Suppressor macrophage (primary cell): ENCODE results near the gene OMP.
A peak's percentile ranks its signal among the peaks of the same experiment; 100 is the strongest.

Experiments used
- DNase-seq, 4 experiments: peaks; one replicate each; pipeline ENCODE4 v3.0.0-alpha.2; 2020 to 2022

OMP gene

GRCh38 chr11:77124488-77124887, 21.8 kb downstream of the OMP start:
- no peak for DNase-seq

- no peak for DNase-seq
Observed at GRCh38 chr11:77125191-77125590, 22.6 kb downstream of the OMP start.

DNA sequence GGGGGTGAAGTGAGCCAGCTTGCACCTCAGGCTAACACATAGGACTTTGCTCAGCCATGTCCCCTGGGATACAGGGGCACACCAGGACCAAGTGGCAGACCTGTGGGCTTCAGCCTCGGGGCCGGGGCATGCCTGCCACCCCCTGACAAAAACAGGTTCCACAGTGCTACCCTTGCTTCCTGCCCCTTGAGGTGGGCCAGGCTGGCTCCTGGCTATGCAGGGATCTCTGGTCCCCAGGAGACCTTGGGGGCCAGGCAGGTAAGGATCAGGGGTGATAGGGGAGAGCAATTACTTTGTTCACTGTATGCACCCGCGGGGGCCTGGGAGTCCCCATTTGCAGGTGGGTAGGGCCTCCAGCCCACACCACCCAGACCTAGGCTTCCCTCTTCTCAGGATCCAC, 23.1 kb downstream of the OMP start:
- no peak for DNase-seq

- DNase-seq = no peak
Observed at GRCh38 chr11:77126156-77126775, 23.6 kb downstream of the OMP start.

DNA sequence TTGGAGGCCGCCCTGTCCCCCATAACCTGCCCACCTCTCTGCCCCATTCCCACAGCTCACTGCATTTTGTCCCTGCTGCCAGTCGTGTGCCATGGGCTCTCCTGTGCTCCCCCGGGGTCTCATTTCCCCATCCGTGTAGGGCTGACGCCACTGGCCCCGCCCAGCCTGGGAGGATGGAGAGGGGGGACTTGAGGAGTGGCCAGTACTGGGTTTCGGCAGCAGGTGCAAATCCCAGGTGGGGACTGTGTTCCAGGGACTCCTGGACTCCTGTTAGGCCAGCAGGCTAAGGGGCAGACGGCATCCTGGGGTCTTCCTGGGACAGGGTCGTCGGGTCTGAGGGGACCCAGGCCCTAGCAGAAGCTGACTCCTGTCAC, 24.2 kb downstream of the OMP start:
- no peak for DNase-seq

- peak; percentile 50 to 71 (median 61) for DNase-seq
Observed at GRCh38 chr11:77127235-77127911, 24.7 kb downstream of the OMP start.

DNA sequence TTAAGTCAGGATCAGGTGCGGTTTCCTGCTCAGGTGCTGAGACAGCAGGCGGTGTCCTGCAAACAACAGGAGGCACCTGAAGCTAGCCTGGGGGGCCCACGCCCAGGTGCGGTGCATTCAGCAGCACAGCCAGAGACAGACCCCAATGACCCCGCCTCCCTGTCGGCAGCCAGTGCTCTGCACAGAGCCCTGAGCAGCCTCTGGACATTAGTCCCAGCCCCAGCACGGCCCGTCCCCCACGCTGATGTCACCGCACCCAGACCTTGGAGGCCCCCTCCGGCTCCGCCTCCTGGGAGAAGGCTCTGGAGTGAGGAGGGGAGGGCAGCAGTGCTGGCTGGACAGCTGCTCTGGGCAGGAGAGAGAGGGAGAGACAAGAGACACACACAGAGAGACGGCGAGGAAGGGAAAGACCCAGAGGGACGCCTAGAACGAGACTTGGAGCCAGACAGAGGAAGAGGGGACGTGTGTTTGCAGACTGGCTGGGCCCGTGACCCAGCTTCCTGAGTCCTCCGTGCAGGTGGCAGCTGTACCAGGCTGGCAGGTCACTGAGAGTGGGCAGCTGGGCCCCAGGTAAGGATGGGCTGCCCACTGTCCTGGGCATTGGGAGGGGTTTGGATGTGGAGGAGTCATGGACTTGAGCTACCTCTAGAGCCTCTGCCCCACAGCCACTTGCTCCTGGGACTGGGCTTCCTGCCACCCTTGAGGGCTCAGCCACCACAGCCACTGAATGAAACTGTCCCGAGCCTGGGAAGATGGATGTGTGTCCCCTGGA, 25.5 kb downstream of the OMP start, which contains the start of gene MYO7A:
Gene MYO7A, plus strand, starts transcription at position 327 of the 772 bp plus-strand sequence. CDS start 2,389 bp downstream, outside the sequence.
- no peak for DNase-seq

GRCh38 chr11:77129069-77129841, 26.6 kb downstream of the OMP start:
- DNase-seq = no peak

- no peak for DNase-seq
Observed at GRCh38 chr11:77129842-77130756, 27.5 kb downstream of the OMP start.

DNA sequence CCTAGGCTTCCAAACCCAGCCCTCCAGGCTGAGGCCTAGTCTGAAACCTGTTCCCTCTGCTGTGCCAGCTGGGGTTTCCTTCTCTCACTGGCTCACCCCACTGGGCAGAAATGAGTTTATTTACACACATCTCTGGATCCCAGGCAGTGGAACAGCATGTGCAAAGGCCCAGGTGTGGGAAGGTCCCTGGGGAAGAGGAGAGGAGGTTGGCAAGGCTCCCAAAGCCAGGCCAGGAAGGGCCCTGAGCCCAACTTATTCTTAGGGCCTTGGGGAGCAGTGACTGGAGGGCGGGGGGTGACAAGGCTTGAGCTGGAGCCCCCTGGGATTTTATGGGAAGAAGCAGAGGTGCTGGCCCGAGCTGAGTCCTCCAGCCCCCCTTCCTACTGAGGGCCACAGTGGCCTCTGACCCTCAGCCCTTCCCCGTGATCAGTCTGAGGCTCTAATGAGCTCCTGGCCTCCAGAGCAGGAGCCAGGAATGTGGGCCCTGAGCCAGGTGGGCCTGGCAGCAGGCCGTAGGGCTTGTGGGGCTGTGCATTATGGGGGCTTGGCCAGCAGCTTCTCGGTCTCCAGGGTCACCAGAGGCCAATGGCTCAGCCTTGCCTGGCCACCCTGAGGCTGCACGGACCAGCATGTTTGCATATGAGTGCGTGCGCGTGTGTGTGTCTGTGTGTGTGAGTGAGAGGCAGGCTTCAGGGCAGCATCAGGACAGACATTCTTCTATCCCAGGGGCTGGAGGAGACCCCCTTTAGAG, 28.3 kb downstream of the OMP start:
- no peak for DNase-seq

DNA sequence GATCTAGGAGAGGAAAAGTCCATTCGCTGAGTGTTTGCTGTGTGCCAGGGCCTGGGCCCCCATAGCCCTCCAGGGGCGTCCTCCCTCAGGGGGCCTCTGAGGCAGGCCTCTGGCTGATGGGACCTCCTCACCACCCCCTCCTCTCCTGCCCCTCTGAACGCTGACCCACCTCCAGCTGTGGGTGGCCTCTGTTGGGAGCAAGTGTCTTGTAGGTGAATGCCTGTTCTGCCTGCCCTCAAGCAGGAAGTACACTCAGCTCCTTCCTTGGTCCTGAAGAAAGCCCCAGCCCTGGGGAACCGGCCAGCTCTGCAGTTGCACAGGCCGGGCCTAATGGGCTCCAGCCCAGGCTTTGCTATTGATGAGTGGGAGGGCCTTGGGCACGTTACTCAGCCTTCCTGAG, 28.9 kb downstream of the OMP start:
- DNase-seq = no peak

GRCh38 chr11:77135069-77135468, 32.4 kb downstream of the OMP start:
- DNase-seq = no peak

DNA sequence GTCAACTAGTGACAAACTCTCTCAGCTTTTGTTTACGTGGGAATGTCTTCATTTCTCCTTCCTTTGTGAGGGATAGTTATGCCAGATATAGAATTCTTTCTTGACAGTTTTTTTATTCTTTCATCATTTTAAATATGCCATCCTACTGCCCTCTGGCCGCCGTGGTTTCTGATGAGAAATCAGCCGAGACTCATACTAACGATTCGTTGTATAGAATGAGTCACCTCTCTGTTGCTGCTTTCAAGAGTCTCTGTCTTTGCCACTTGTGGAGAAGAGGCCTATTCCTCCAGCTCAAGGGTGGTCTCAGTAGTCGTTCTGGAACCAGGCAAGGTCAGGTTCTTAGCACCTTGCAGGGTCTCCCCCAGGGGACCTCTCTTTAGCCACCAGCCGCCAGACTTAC, 33.4 kb downstream of the OMP start:
- no peak for DNase-seq

DNA sequence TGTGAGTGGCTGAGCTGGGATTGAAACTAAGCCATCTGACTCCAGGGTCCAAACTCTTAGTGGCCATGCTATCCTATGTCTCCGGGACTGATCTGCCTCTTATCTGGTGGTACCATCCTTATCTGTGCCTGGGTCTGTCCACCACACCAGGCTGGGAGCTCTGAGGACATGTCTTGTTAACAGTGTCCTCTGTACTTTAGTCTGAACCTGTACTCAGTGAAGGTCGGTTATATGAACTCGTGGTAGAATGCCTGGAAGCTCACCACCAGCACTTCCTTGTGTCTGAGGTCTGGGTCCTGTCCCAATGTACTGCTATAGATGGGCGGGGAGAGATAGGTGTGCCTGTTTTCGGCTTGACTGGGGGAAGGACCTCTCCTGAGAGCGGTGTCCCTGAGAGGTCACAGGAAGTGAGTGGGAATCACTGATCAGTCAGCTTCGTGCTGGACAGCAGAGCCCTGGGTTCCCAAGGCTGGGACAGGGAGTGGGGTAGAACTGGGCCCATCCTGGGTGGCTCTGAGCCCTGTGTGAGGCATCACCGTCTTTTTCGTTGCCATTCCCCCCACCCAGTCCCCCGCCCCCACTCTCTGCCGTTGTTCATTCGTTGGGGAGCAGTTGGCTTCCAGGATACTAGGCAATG, 34.3 kb downstream of the OMP start:
- no peak for DNase-seq

- no peak for DNase-seq
Observed at GRCh38 chr11:77137421-77137820, 34.8 kb downstream of the OMP start.

DNA sequence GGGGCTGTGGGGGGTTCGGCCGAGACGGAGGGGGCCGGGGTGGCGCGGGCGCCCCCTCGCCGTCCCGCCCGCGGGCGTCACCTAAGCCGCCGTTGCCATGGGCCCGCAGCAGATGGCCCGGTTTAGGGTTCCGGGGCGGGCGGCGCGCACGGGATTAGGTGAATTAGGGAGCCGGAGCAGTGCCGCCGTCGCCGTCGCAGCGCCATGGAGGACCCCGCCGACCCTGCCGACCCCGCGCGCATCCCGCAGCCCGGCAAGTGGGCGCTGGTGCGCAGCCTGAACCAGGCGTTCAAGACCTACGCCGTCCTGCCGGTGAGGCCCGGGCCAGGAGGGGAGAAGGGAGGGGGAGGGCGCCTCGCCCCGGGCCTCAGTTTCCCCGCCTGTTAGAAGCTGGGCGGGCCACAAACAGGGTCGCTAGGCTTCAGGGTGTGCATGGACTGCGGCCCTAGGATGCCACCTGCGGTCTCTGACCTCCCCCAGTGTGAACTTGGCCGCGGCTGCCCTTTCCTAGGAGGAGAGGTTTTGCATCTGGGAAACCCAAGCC, 35.5 kb downstream of the OMP start:
- DNase-seq = no peak

- no peak for DNase-seq
Observed at GRCh38 chr11:77139201-77139600, 36.6 kb downstream of the OMP start.

- no peak for DNase-seq
Observed at GRCh38 chr11:77140231-77140851, 37.7 kb downstream of the OMP start.

DNA sequence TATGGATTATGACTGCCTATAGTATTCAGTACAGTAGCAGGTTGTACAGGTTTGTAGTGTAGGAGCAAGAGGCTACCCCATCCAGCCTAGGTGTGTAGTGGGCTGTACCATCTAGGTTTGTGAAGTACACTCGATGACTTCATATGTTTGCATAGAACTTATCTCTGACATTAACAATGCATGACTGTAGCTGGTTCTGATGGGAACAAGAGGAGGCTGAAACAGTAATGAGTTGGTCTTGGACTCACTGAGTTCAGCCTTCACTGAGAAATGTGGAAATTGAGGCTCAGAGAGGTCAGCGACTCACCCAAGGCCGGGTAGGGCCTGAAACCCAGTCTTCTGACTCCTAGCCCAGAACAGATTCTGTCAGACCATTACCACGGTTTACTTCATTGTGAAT, 38.4 kb downstream of the OMP start:
- DNase-seq = no peak

- DNase-seq = no peak
Observed at GRCh38 chr11:77141475-77141874, 38.8 kb downstream of the OMP start.
